ENCODE results near the gene HLA-DOB. TPM values are rescaled to one million over a fixed set of nuclear protein-coding genes. Genes with fewer than 3 reads are reported as not detected.

HLA-DOB gene
- total and polyA plus RNA-seq, 2 of the 13 experiments (the other 11 are each of a cell fraction or from before 2014, with no cell fraction given) = not detected

GRCh38 chr6:32796848-32797776 is 19.7 kb downstream of the HLA-DOB start (continued):
- TF ChIP-seq CTCF (CRISPR knock-in tag; IDR thresholded peaks at IDR 0.05) (peak; percentile 88), RFX3 (CRISPR knock-in tag; IDR thresholded peaks at IDR 0.05) (no peak), ZNF547 (CRISPR knock-in tag; IDR thresholded peaks at IDR 0.05) (no peak), DRAP1 (CRISPR knock-in tag; IDR thresholded peaks at IDR 0.05) (no peak), ZNF878 (CRISPR knock-in tag; IDR thresholded peaks at IDR 0.05) (0 out of 2 replicates have a peak, but pooled peaks have one; percentile 35), SPEN (CRISPR knock-in tag; IDR thresholded peaks at IDR 0.05; ENCODE audit: low read depth) (0 out of 2 replicates have a peak, but pooled peaks have one; percentile 42), GABPB1 (CRISPR knock-in tag; IDR thresholded peaks at IDR 0.05) (0 out of 2 replicates have a peak, but pooled peaks have one; percentile 31), ZC3H13 (CRISPR knock-in tag; IDR thresholded peaks at IDR 0.05) (no peak), HDAC2 (CRISPR knock-in tag; IDR thresholded peaks at IDR 0.05) (no peak), JUN (CRISPR knock-in tag; IDR thresholded peaks at IDR 0.05) (no peak), ZNF12 (CRISPR knock-in tag; IDR thresholded peaks at IDR 0.05) (no peak), XRCC5 (optimal IDR thresholded peaks at IDR 0.05; ENCODE audit: low read length) (peak; percentile 61), MXD4 (CRISPR knock-in tag; IDR thresholded peaks at IDR 0.05) (0 out of 2 replicates have a peak, but pooled peaks have one; percentile 27), KAT2B (IDR thresholded peaks at IDR 0.05; ENCODE audit: borderline replicate concordance, low read depth, low read length) (no peak), EP300 (IDR thresholded peaks at IDR 0.05; ENCODE audit: low read depth in 2 of 2, low read length in 2 of 2) (no peak), EP300 (CRISPR knock-in tag; IDR thresholded peaks at IDR 0.05; ENCODE audit: borderline replicate concordance) (no peak), ARID4A (CRISPR knock-in tag; IDR thresholded peaks at IDR 0.05; ENCODE audit: borderline replicate concordance) (peak; percentile 29; the same call in 1 of the 2 replicates), ELF1 (CRISPR knock-in tag; IDR thresholded peaks at IDR 0.05) (peak; percentile 71), ZNF644 (CRISPR knock-in tag; IDR thresholded peaks at IDR 0.05; ENCODE audit: low read depth) (0 out of 2 replicates have a peak, but pooled peaks have one; percentile 14), IKZF4 (CRISPR knock-in tag; IDR thresholded peaks at IDR 0.05; ENCODE audit: borderline replicate concordance, low read depth, not compliant biosample characterization) (no peak), ZSCAN25 (CRISPR knock-in tag; IDR thresholded peaks at IDR 0.05) (no peak), ZNF75D (CRISPR knock-in tag; IDR thresholded peaks at IDR 0.05; ENCODE audit: borderline replicate concordance) (no peak), ZFP36 (IDR thresholded peaks at IDR 0.05; ENCODE audit: borderline replicate concordance, low read depth, low read length, partially characterized antibody) (peak; percentile 4), GATAD1 (CRISPR knock-in tag; IDR thresholded peaks at IDR 0.05) (0 out of 2 replicates have a peak, but pooled peaks have one; percentile 6)

Data from HepG2 (cell line).